Measurements from ENCODE around the gene RAB5IF.
A peak's percentile ranks its signal among the peaks of the same experiment; 100 is the strongest.
"Not testable (repeated sequence)": the region's sequence is repeated elsewhere in the genome, so short reads cannot be mapped to it uniquely, and the experiment has no call there.

Gene RAB5IF

GRCh38 chr20:36587388-36588070 lies 18.1 kb upstream of the RAB5IF start:
- no peak for DNase-seq

GRCh38 chr20:36591281-36591680 lies 14.3 kb upstream of the RAB5IF start:
- DNase-seq: no peak

GRCh38 chr20:36591854-36592641 lies 13.5 kb upstream of the RAB5IF start:
- no peak for DNase-seq

DNA sequence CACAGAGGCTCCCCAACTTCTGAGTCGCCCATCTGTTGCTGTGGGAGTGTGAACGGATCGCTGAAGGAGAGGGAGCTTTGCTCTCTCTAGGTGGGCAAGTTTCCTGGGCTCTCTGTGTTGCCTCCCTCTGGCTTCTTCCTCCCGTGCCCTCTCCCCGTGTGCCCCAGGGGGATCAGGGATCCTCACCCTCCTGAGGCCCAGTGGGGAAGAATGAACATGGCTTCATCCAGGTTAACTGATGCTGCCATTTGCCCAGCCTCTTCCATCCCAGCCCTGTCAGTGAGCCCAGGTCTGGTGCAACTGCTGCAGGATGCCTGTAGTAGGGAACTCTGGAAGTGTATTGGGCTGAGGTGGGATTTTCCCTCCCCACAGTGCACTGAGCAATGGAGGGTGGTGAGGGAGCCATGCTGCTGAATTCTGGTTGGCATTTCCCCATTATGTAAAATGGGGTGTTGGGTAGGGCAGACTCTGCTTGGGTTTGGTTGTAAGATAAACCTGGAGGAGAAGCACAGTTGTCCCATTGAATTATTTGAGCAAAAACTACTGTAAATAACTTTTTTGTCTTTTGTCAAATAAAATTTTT lies 12.1 kb upstream of the RAB5IF start:
- DNase-seq: no peak

DNA sequence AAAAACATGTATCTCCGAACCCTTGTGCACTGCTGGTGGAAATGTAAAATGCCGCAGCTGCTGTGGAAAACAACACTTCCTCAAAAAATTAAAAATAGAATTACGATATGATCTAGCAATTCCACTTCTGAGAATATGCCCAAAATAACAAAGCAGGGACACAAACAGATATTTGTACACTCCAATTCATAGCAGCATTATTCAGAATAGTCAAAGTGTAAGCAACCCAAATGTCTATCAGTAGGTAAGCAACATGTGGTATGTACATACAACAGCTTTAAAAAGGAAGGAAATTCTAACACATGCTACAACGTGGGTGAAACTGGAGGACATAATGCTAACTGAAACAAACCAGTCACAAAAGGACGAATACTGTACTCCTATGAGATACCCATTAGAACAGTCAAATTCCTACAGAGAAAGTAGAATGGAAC lies 5.7 kb upstream of the RAB5IF start:
- peak; percentile 40 for DNase-seq

DNA sequence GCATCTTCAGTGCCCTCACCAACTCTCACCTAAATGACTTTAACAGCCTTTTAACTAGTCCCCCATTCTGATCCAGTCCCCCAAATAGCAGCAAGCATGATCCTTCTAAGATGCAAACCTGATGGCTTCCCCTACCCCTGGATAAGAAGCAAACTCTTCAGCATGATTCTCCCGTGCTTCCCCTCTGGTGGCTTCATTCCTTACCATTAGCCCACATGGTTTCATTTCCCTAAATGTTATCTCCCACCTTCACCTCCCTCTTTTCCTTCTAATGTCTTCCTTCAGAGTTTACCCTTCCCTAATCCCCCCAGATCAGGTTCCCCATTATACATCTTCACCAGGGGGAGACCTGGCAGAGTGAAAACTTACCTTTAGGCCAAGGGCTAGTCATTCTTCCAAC lies 4.0 kb upstream of the RAB5IF start:
- peak; percentile 35 for DNase-seq

DNA sequence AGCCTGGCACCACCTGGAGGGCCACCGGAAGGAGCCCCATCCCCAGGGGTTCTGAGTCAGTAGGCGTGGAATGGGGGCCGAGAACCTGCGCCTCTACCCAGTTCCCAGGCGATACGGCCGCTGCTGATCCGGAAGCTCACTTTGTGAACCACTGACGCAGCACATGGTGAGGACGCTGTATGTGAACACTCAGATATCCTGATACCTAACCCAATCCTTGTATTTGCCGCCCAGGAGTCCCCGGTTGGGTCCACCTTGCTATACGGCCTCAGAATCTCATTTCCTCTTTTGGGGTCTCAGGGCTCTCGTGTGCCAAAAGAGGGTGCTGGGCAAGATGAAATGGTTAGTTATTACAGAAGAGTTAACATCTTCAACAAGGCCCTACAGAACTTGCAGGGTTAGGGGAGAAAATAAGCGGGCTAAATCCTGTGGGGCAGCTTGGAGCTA lies 604 bp upstream of the RAB5IF start:
- DNase-seq: peak; percentile 45

DNA sequence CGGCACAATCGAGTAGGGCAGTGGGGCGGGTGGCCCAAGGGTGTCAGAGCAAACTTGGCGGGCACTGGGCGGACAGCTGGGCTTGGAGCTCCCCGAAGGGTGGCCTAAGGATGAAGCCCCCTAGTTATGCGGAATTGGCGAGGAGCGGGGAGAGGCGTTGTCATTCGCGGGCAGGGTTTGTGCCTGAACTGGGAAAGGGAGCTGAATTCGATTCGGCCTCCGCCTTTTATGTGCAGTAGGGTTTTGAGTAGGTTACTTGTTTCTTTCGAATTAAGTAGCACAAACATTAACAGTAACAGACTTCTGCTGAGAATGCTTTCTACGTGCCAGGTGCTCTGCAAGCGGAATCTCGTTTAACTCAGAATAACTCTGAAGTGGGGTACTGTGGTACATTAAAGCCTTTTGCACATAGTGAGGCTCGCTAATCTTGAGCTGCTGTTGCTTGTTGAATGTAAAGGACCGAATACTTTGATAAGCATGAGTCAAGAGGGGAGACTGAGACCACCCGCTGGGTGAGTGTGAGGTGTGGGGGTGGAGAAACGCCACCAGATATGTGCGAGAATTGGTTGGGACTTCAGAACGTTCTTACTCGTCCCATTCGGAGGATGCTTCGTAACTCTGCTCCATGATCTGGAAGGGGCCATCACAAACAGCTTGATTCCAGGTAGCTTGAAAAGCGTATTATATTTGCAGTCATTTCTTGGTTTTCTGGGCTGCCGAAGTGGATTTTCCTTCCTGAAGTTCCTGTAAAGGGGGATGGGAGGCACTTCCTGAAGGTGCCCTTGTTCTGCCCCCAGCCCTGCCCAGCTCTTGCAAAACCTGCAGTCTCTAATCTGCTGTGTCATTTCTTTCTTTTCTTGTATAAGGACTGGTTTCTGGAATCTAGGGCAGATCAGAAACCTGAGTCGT lies 833 bp downstream of the RAB5IF start:
- DNase-seq: peak; percentile 82

- no peak for DNase-seq
Observed at GRCh38 chr20:36607586-36608387, 2.2 kb downstream of the RAB5IF start.

DNA sequence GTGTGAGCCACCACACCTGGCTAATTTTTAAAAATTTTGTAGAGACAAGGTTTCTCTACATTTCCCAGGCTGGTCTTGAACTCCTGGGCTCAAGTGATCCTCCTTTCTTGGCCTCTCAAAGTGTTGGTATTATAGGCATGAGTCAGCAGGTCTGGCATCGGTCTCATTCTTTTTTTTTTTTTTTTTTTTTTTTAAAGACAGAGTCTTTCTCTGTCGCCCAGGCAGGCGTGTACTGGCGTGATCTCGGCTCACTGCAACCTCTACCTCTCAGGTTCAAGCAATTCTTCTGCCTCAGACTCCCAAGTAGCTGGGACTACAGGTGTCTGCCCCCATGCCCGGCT lies 2.8 kb downstream of the RAB5IF start:
- not testable (repeated sequence) for DNase-seq

- no peak for DNase-seq
Observed at GRCh38 chr20:36611625-36612024, 6.0 kb downstream of the RAB5IF start.

GRCh38 chr20:36613974-36614373 lies 8.4 kb downstream of the RAB5IF start:
- no peak for DNase-seq

DNA sequence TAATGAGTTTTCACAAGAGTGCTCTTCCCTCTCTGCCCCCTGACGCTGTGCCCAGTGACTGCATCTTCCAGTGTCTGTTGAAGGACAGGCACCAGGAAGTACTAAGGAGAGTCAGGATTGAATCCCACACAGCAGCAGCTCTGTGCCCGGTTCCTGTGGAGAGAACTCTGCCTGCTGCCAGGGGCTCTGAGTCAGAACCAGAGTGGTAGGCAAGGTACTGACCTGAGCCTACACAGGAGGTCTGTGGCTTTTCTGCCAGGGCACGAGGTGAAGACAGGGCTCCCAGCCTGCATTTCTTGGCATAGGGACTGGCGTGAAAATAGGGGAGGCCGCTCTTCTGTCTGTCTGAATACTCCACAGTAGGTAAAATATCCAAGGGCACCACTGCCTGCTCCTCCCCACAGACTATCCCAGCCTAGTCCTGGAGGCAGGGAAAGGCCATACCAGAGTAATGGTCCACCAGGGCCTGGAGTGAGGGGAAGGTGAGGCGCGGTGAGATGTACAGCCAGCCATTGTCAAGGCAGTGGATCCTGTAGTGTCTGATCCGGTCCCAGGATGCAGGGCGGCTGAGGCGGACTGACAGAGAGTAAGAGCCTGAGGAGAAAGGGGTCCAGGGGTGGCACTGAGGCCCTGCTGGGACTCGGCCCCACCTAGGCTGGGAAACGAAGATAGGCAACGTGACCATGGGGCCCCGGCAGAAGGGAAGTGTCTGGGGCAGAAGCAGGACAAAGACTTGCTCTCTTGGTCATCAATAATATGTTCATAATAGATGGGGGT lies 9.4 kb downstream of the RAB5IF start:
- DNase-seq: no peak

DNA sequence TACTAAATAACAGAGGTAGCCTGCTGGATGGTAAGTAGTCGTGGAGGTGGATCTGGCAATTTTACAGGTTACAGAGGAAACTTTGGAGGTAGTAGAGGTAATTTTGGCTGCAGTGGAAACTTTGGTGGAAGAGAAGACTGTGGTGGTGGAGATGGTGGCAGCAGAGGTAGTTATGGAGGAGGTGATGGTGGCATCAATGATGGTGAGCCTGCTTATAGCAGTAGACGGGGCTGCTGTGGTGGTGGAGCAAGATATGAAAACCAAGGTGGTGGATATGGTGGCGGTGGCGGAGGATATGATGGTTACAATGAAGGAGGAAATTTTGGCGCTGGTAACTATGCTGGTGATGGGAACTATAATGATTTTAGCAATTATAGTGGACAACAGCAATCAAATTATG lies 15.3 kb downstream of the RAB5IF start:
- no peak for DNase-seq

- DNase-seq: no peak
Observed at GRCh38 chr20:36623444-36623843, 17.9 kb downstream of the RAB5IF start.

- no peak for DNase-seq
Observed at GRCh38 chr20:36624068-36624943, 18.7 kb downstream of the RAB5IF start.

DNA sequence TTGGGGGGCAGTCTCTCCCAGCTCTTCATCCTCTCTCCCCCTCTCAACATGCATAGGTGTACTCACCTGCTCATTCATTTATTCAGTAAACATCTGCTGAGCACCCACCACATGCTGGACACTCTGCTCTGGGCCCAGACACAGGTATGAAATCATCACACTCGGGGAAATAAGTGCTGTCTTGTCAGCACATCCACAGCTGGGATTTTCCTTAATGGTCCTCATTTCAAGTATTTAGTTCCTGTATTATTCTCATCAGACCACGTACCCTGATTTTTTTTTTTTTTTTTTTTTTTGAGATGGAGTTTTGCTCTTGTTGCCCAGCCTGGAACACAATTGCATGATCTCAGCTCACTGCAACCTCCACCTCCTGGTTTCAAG lies 19.4 kb downstream of the RAB5IF start:
- DNase-seq: no peak

GRCh38 chr20:36628076-36628475 lies 22.5 kb downstream of the RAB5IF start:
- DNase-seq: no peak

DNA sequence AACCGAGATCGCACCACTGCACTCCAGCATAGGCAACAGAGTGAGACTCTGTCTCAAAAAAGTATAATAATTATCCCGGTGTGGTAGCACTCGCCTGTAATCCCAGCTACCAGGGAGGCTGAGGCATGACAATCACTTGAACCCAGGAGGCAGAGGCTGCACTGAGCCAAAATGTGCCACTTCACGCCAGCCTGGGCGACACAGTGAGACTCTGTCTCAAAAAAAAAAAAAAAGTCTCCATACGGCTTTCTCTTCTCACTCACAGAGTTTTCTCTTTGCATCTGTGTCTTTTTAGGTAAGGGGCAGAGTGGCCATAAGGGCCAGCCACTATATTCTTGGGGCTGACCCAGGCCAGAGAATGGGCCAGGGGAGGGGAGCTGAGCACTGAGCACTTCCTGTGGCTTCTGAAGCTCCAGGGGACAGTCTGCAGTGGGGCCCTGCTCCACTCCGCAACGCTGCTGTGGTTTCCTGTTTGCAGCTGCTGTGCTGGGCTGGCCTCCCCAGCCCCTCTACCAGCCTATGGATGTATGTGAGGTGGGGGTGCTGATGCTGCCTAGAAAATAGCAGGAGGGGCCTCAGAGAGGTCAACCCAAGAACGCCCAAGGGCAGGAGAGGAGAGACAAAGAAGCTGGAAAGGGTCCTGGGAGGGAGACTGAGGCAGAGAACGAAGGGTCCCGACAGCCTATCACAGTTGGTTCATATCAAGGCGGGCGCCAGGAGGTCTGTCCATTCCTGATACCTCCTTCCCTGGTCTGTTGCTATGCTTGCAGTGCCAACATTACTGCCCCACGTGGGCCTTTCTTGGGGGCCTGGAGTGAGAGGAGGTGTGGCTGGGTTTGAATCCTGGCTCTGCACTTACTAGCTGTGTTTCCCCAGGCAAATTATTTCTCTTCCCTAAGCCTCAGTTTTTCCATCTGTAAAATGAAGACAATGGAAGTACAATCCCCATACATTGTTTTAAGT lies 24.4 kb downstream of the RAB5IF start:
- DNase-seq: peak; percentile 13

Measured in suppressor macrophage treated with lipopolysaccharide for 4 hours (primary cell).